Keratinocyte (primary cell): Measurements from ENCODE around the gene ACR. TPM values are rescaled to one million over a fixed set of nuclear protein-coding genes. Genes with fewer than 3 reads are reported as not detected.

Experiments
- DNase-seq: peaks from one replicate; pipeline ENCODE4 v3.0.0-alpha.2; 2011; ENCODE audit warnings: low read depth, missing footprints, low spot score
- FAIRE-seq: peaks from 2 replicates; lab custom pipeline; 2011; peaks lifted over from hg19 to GRCh38; lab: Jason Lieb, UNC
- H2AFZ ChIP-seq: 2 replicates; pipeline ENCODE4 v1.6.0; 2012; ENCODE audit warnings: low read length, control low read depth, inconsistent platforms; ENCODE audit not compliant: control insufficient read depth
- H3K27ac ChIP-seq: 2 replicates; pipeline ENCODE4 v1.5.1; 2011; ENCODE audit warnings: low read length; ENCODE audit not compliant: control insufficient read depth, insufficient read depth
- H3K27me3 ChIP-seq: 3 replicates; pipeline ENCODE4 v1.6.0; 2011; ENCODE audit warnings: low read length; ENCODE audit not compliant: control insufficient read depth, insufficient read depth; ENCODE audit errors: extremely low read depth
- H3K36me3 ChIP-seq, 2 experiments: 2 replicates in 1 of 2; 3 replicates in 1 of 2; pipeline ENCODE4 v1.5.1; 2011; ENCODE audit warnings: low read length in 2 of 2, mild to moderate bottlenecking in 1 of 2; ENCODE audit not compliant: control insufficient read depth in 2 of 2, insufficient read depth in 2 of 2; ENCODE audit errors: extremely low read depth in 1 of 2
- H3K4me1 ChIP-seq: 3 replicates; pipeline ENCODE4 v1.5.1; 2011; ENCODE audit warnings: low read length; ENCODE audit not compliant: control insufficient read depth, insufficient read depth; ENCODE audit errors: extremely low read depth
- H3K4me2 ChIP-seq: 3 replicates; pipeline ENCODE4 v1.6.0; 2011; ENCODE audit warnings: low read depth, low read length; ENCODE audit not compliant: control insufficient read depth, insufficient read depth; ENCODE audit errors: extremely low read depth
- H3K4me3 ChIP-seq, 3 experiments: fragments of 200-600 bp in 1 of 3; sonication (generic) in 1 of 3; 2 replicates in 2 of 3; 3 replicates in 1 of 3; pipeline ENCODE4 v1.5.1; 2011 to 2016; ENCODE audit warnings: low read length in 3 of 3, mild to moderate bottlenecking in 3 of 3, control low read depth in 2 of 3, inconsistent platforms in 1 of 3, low read depth in 1 of 3, mixed read lengths in 1 of 3, mixed run types in 1 of 3, moderate library complexity in 1 of 3; ENCODE audit not compliant: control insufficient read depth in 2 of 3, insufficient read depth in 2 of 3; ENCODE audit errors: extremely low read depth in 1 of 3
- H3K79me2 ChIP-seq: 2 replicates; pipeline ENCODE4 v1.6.0; 2012; ENCODE audit warnings: low read length; ENCODE audit not compliant: control insufficient read depth, insufficient read depth
- H3K9ac ChIP-seq: 3 replicates; pipeline ENCODE4 v1.6.0; 2011; ENCODE audit warnings: low read length; ENCODE audit not compliant: control insufficient read depth, insufficient read depth; ENCODE audit errors: extremely low read depth
- H3K9me1 ChIP-seq: 3 replicates; pipeline ENCODE4 v1.6.0; 2011; ENCODE audit warnings: low read length; ENCODE audit not compliant: control insufficient read depth, insufficient read depth; ENCODE audit errors: extremely low read depth
- H3K9me3 ChIP-seq: 2 replicates; pipeline ENCODE4 v1.5.1; 2012; ENCODE audit warnings: low read depth, low read length; ENCODE audit not compliant: control insufficient read depth
- H4K20me1 ChIP-seq: 3 replicates; pipeline ENCODE4 v1.6.0; 2011; ENCODE audit warnings: low read length; ENCODE audit not compliant: control insufficient read depth, insufficient read depth; ENCODE audit errors: extremely low read depth
- CTCF ChIP-seq, 3 experiments: IDR thresholded peaks in 1 of 3; conservative IDR thresholded peaks in 1 of 3; optimal IDR thresholded peaks in 1 of 3; 2 replicates in 2 of 3; 3 replicates in 1 of 3; pipeline versions ENCODE3 to v1.5.1; 2011; ENCODE audit warnings: low read length in 3 of 3, mild to moderate bottlenecking in 3 of 3, moderate library complexity in 2 of 3, control low read depth in 1 of 3, inconsistent platforms in 1 of 3; ENCODE audit not compliant: insufficient read depth in 2 of 3; ENCODE audit errors: extremely low read depth in 1 of 3
- EZH2 ChIP-seq: IDR thresholded peaks from one replicate; pipeline ENCODE4 v1.6.1; 2012; ENCODE audit warnings: inconsistent platforms, mild to moderate bottlenecking, low read length, moderate library complexity
- dilution Hi-C: fragments of 300-500 bp; cut with MboI; formaldehyde crosslinking; loops from one replicate; pipeline ENCODE4 v1.7.0; 2020; ENCODE audit warnings: low sequenced_read_pairs; ENCODE audit not compliant: extremely low pct_ligation_motif_present
- polyA plus RNA-seq, 5 experiments: library from polyadenylated mRNA; depleted of rRNA in 3 of 5; stranded (reverse) in 3 of 5; stranded (forward) in 1 of 5; unstranded in 1 of 5; fragments of >200 nt; gene quantifications; 1 replicate in 1 of 5; 2 replicates in 3 of 5; 3 replicates in 1 of 5; pipeline versions ENCODE4 v1.2.1 to v1.2.3, GENCODE V29; 2011 to 2012; ENCODE audit warnings: missing spikeins in 2 of 5, low read depth in 1 of 5, low replicate concordance in 1 of 5

The ACR gene
- polyA plus RNA-seq, 1 donor (not counting 4 experiments of a cell fraction or from before 2014, with no cell fraction given): not detected

- TF ChIP-seq CTCF (optimal IDR thresholded peaks at IDR 0.05 in 1 of 3, IDR thresholded peaks at IDR 0.05 in 1 of 3, conservative IDR thresholded peaks at IDR 0.05 in 1 of 3; ENCODE audit: extremely low read depth in 1 of 3, insufficient read depth in 2 of 3, low read length in 3 of 3) (no peak), EZH2 (no peak)
- H3K4me3 ChIP-seq: no peak overlapping the region
- H4K20me1 ChIP-seq: no peaks in the 10 kb centered on the region
- no peaks in the 10 kb centered on the region for H3K79me2 ChIP-seq
- H3K36me3 ChIP-seq: no peaks in the 10 kb centered on the region
- no peak overlapping the region for H3K27ac ChIP-seq
- H3K27me3 ChIP-seq: peaks cover 17% of the 10 kb centered on the region
- dilution Hi-C loops: no loop called here
- H3K4me1 ChIP-seq: peaks cover 10% of the 10 kb centered on the region
- no peaks in the 10 kb centered on the region for H3K9me1 ChIP-seq
- H3K9me3 ChIP-seq: no peaks in the 10 kb centered on the region
- no peak overlapping the region for H3K4me2 ChIP-seq
- no peak overlapping the region for H2AFZ ChIP-seq
- DNase-seq (no peak), FAIRE-seq (no peak)
- H3K9ac ChIP-seq: no peak overlapping the region
Observed at GRCh38 chr22:50733521-50734342, 4.3 kb upstream of the ACR start.

GRCh38 chr22:50734343-50734771, 3.6 kb upstream of the ACR start:
- H3K27me3 ChIP-seq: peaks cover 17% of the 10 kb centered on the region
- FAIRE-seq: no peak
- dilution Hi-C loops: no loop called here

More at GRCh38 chr22:50734343-50734771, 3.6 kb upstream of the ACR start:
- Histone ChIP-seq H4K20me1 (no peaks in the 10 kb centered on the region), H3K9me1 (no peaks in the 10 kb centered on the region), H3K4me3 (no peak overlapping the region), H3K79me2 (no peaks in the 10 kb centered on the region), H3K27ac (no peak overlapping the region), H3K36me3 (no peaks in the 10 kb centered on the region), H3K9ac (no peak overlapping the region), H3K4me2 (no peak overlapping the region), H3K9me3 (no peaks in the 10 kb centered on the region), H2AFZ (no peak overlapping the region), H3K4me1 (peaks cover 10% of the 10 kb centered on the region)
- TF ChIP-seq CTCF (optimal IDR thresholded peaks at IDR 0.05 in 1 of 3, IDR thresholded peaks at IDR 0.05 in 1 of 3, conservative IDR thresholded peaks at IDR 0.05 in 1 of 3; ENCODE audit: extremely low read depth in 1 of 3, insufficient read depth in 2 of 3, low read length in 3 of 3) (no peak), EZH2 (no peak)
- no peak for DNase-seq
